Measurements from ENCODE around the gene SPOCD1. TPM values are rescaled to one million over a fixed set of nuclear protein-coding genes. Genes with fewer than 3 reads are reported as not detected.

The SPOCD1 gene
- polyA plus RNA-seq, 1 of the 3 experiments (the other 2 are of a cell fraction), result 10.7 TPM

- TF ChIP-seq PBX3 (IDR thresholded peaks at IDR 0.05), result no peak
Observed at GRCh38 chr1:31747304-31747703, 68.5 kb downstream of the SPOCD1 start (continued).

DNA sequence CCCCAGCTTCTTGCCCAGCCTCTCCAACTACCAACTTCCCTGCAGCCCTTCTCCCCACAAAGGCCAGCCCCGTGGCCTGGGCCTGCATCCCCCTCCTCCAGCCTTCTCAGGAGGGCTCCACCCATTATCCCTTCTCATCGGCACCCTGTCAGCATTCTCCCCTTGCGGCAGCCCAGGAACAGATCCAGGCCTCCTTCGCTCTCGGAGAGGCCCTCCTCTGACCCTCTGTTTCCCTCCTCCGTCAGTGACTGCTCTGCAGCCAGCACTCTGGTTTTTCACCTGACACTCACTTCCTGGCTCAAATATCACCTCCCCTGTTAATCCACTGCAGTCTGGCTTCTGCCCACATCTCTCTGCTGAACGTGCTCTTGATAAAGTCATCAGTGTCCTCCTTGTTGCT is 69.1 kb downstream of the SPOCD1 start:
- peaks cover 13% of the 10 kb centered on the region for H4K20me1 ChIP-seq (ENCODE audit: insufficient read depth)
- H3K9me2 ChIP-seq, result no peaks in the 10 kb centered on the region
- H3K36me3 ChIP-seq (replicated peaks in 1 of 2; ENCODE audit: control insufficient read depth in 1 of 2, insufficient read depth in 2 of 2, low read length in 1 of 2), result no peaks in the 10 kb centered on the region
- peaks cover 10 to 45% of the 10 kb centered on the region in 2 experiments; a peak in 3 of 4 replicates for H3K4me1 ChIP-seq (ENCODE audit: control insufficient read depth in 1 of 2, insufficient read depth in 2 of 2, low read depth in 1 of 2, low read length in 1 of 2)
- no peaks in the 10 kb centered on the region for H3K9me3 ChIP-seq
- H3K4me3 ChIP-seq (ENCODE audit: low read depth in 2 of 2, low read length in 1 of 2), result no peak overlapping the region
- H3K4me2 ChIP-seq, result no peak overlapping the region
- H2AFZ ChIP-seq (ENCODE audit: low read depth), result no peak overlapping the region
- TF ChIP-seq GABPA (IDR thresholded peaks at IDR 0.05; ENCODE audit: low read depth), result no peak
- no peak for TF ChIP-seq MXI1 (IDR thresholded peaks at IDR 0.05; ENCODE audit: low read depth, low read length)
- 88% methylated on average over 7 of the region's 7 CpGs for WGBS (ENCODE audit: low lambda C conversion rate)
- no peaks in the 10 kb centered on the region for H3K27me3 ChIP-seq (ENCODE audit: insufficient read depth)
- CTCF ChIA-PET, result interaction anchor here (0.8 to 6.0 kb wide), 11 partner anchors 8 to 82 kb away, joined by 3 to 111 read pairs (median 20); partner anchors contain the start of gene ADGRB2
- no peak overlapping the region for H3K27ac ChIP-seq (ENCODE audit: low read depth in 2 of 2, low read length in 1 of 2)
- H3K9ac ChIP-seq, result no peak overlapping the region
- H3F3A ChIP-seq (replicated peaks; ENCODE audit: insufficient read depth), result peaks cover 5% of the 10 kb centered on the region
- POLR2A ChIA-PET, result interaction anchor here (1.3 kb wide), 1 partner anchor 12 kb away, joined by 4 read pairs; no protein-coding TSS in a partner anchor
- no peaks in the 10 kb centered on the region for H3K79me2 ChIP-seq (ENCODE audit: insufficient read depth)
- DNase-seq, result no peak

- 0 out of 2 replicates have a peak, but pooled peaks have one; percentile 14 for TF ChIP-seq CTCF (IDR thresholded peaks at IDR 0.05)
- TF ChIP-seq USF1 (IDR thresholded peaks at IDR 0.05; ENCODE audit: borderline replicate concordance, low read depth), result no peak
Observed at GRCh38 chr1:31745946-31746670, 69.7 kb downstream of the SPOCD1 start.

More at GRCh38 chr1:31745946-31746670, 69.7 kb downstream of the SPOCD1 start:
- Histone ChIP-seq H3K36me3 (replicated peaks in 1 of 2; ENCODE audit: control insufficient read depth in 1 of 2, insufficient read depth in 2 of 2, low read length in 1 of 2) (no peaks in the 10 kb centered on the region), H3F3A (replicated peaks; ENCODE audit: insufficient read depth) (peaks cover 2% of the 10 kb centered on the region), H2AFZ (ENCODE audit: low read depth) (no peak overlapping the region), H3K9me2 (no peaks in the 10 kb centered on the region), H3K79me2 (ENCODE audit: insufficient read depth) (no peaks in the 10 kb centered on the region), H3K9me3 (no peaks in the 10 kb centered on the region), H3K4me3 (ENCODE audit: low read depth in 2 of 2, low read length in 1 of 2) (no peak overlapping the region), H3K27me3 (ENCODE audit: insufficient read depth) (no peaks in the 10 kb centered on the region), H4K20me1 (ENCODE audit: insufficient read depth) (peaks cover 13% of the 10 kb centered on the region), H3K4me1 (ENCODE audit: control insufficient read depth in 1 of 2, insufficient read depth in 2 of 2, low read depth in 1 of 2, low read length in 1 of 2) (peaks cover 7 to 45% of the 10 kb centered on the region in 2 experiments; a peak in 3 of 4 replicates), H3K9ac (no peak overlapping the region), H3K27ac (ENCODE audit: low read depth in 2 of 2, low read length in 1 of 2) (no peak overlapping the region), H3K4me2 (no peak overlapping the region)
- ChIA-PET POLR2A (interaction anchor here (1.0 to 1.3 kb wide), 4 partner anchors 12 to 39 kb away, joined by 3 to 5 read pairs (median 4); no protein-coding TSS in a partner anchor), CTCF (interaction anchor here (0.8 to 6.0 kb wide), 31 partner anchors 8 to 268 kb away, joined by 3 to 111 read pairs (median 7); partner anchors contain the start of gene ADGRB2)
- WGBS (ENCODE audit: low lambda C conversion rate), result 71% methylated on average over 15 of the region's 15 CpGs
- no peak for DNase-seq

Measured in SK-N-SH (cell line).